ENCODE measurements around the gene NUP210.
A peak's percentile ranks its signal among the peaks of the same experiment; 100 is the strongest.

NUP210 gene

DNA sequence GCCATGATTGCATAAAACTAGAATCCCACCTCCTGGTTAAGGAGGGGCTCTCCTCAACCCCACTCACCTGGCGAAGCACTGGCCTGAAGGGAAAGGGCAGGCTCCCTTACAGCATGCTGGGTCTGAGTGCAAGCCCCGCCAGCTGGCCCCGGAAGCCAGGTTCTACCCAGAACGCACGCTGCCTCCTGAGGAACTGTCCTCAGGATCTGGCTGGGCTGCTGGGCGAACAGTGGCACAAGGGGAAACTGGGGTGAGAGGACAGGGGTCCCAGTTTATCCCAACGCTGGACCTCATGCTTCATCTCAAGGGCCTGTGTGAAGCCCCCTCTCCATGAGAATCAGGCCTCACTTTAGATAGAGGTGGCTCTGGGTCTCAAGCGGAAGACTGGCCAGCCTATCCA is 47.5 kb downstream of the NUP210 start:
- no peak for DNase-seq

DNA sequence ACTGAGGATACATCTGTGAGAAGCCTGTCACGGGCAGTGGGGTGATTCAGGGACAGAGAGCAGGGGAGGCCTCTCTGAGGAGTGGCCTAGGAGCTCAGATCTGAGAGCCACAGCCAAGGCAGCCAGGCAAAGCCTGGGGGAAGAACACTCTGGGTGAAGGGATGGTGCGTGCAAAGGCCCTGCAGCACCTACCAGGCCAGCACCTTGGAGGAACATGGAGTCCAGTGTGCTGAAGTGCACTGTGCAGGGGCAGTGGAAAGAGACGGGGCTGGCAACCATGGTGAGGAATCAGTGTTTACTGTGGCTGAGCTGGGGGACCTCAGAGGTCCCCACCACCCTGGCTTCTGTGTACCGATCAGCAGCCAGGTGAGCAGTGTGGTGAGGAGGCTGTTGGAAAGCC is 48.0 kb downstream of the NUP210 start:
- DNase-seq = no peak

DNA sequence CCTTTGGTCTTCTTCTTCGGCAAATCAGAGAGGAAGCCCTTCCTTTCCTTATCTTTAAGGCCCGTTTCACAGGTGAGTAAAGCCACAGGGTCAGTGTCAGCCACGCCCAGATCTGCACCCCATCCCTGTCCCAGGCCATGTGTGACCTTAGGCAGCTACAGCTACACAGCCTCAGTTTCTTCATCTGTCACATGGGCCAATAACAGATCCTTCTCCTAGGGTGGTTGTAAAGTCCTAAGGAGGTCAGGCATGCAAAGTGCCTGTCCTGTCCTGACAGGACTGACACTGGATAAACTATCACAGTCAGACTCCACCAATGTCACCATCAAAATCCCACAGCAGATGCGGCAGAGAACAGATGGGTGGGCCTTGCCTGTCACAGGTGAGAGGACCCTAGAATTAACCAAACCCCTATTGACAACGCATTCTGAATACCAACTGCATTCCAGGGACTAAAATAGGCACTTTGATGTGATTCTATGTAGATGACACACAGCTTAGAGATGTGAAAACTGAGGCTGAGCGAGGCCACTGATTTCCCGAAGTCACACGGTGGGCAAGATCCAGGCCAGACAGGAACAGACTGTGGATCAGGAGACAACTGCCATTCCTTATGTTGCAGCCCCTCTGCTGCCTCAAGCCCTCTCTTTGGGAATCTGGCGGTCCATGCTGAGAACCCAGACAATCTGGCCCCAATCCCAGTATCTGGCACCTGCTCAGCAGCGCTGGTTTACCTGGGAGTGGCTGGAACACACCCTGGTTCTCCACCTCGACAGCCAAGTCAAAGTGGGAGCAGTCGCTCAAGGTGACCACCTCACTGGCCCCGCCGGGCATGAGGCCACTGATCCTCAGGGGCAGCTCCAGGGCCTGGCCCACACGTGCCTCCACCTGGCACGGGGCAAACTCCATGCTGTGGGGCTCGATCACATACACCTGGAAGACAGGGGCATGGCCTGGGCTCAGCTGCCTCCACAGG is 48.7 kb downstream of the NUP210 start:
- no peak for DNase-seq

DNA sequence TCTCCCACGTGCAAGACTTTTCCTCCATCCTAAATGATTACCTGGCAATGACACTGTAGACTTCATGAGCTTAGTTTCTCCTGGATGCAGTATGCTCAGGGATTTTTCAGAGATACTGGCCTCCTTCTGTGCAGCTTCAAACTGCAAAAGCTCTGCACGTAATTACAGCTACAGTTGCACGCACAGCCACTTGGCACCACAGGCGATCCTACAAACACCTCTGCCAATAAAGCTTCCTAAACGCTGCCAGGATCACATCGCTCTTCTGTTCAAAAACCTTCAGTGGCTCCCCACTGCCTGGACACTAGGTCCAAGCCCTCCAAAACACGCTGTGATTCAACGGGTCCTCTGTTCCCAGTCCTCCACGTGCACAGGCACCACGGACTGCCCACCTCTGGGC is 49.5 kb downstream of the NUP210 start:
- DNase-seq = no peak

DNA sequence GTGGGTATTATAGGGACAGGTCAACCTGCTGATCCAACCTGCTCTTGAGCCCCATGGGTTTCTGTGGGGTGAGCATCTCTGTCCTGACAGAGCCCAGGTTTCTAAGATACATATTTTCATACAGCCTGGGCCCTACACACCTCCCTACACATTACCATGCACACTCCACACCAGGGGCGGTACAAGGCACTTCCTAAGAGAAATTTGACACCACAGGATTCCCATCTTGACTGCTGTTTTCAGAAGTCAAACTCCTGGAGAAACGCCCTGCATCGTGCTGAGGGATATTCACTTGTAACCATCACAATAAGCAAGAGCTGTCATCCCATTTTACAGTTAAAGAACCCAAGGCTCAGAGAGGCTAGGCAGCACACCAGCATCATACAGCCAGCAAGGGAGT is 50.1 kb downstream of the NUP210 start:
- DNase-seq = no peak

DNA sequence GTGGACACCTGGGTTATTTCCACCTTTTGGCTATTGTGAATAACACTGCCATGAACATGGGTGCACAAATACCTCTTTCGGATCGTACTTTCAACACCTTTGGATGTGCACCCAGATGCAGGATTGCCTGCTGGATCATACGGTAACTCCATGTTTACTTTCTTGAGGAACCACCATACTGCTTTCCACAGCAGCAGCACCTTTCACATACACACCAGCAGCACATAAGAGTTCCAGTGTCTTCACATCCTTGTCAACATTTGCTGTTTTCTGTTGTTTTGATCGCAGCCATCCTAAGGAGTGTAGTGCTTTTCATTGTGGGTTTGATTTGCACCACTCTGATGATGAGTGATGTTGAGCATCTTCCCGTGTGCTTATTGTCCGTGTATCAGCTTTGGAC is 51.3 kb downstream of the NUP210 start:
- no peak for DNase-seq

DNA sequence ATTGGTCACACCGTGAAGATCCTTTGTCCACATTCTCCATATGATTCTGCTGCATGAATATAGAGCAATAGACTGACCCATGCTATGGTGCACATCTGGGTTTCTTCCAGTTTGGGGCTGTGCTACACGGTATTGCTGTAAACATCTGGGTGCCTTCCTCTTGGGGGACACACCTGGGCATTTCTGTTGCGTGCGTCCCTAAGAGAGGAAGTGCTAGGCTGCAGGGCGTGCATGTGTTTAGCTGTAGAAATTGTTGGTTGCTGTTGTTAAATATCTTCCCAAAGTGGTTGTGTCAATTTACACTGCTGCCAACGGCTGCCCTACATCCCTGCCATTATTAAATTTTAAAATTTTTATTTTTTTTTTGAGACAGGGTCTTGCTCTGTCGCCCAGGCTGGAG is 52.4 kb downstream of the NUP210 start:
- no peak for DNase-seq

DNA sequence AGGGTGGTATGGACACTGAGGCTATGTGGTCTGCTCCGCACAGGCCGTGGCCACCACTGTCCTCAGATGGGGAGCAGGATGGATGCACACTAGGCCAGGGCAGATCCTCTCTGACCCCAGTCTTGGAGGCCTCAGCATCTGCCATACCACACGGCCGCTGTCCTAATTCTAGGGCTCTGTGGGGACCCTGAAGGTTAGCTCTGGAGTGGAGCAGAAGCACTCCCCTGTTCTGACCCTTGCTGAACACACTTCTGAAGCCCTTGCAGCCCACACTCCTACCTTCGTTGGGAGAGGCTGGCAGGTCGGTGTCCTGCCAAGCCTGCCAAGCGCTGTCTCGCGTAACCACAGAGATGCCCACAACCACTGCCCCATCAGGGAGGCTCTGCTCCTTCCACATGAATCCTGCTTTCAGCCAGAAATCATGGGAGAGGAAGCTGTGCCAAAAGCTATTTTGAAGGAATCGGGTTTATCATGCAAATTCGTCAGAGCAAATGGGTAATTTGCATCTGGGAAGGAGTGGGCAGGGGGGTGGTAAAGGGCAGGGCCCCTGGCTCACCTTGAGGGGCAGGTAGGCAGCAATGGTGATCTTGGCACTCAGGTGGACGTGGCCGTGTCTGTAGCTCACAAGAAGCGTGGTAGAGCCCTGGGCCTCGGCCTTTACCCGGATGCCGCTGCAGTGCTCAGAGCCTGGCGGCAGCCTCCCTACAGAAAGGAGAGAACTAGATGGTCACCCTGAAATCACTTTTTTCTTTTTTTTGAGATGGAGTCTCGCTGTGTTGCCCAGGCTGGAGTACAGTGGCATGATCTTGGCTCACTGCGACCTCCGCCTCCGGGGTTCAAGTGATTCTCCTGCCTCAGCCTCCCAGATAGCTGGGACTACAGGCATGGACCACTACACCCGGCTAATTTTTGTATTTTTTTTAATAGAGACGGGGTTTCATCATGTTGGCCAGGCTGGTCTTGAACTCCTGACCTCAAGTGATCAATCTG is 54.4 kb downstream of the NUP210 start:
- DNase-seq = no peak

DNA sequence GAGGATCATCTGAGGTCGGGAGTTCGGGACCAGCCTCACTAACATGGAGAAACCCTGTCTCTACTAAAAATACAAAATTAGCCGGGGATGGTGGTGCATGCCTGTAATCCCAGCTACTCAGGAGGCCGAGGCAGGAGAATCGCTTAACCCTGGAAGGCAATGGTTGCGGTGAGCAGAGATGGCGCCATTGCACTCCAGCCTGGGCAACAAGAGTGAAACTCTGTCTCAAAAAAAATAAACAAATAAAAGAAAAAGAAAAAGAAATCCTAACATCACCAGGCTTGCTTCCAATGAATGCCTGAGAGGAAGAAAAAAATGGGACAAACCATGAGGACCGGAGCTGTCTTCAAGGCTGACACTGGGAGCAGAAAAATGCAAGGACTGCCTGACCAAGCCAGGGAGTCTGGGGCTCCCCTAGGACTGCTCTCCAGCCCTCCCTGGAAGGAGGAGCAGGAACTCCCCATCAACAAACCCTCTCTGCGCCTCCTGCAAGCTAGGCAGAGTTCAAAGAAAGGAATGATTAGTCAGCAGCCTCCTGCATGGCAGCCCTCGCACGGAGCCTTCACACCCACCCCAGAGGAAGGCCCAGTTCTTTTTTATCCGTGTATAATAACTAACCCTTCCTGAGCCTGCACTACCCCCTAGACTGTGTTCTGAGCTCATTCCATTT is 55.4 kb downstream of the NUP210 start:
- no peak for DNase-seq

DNA sequence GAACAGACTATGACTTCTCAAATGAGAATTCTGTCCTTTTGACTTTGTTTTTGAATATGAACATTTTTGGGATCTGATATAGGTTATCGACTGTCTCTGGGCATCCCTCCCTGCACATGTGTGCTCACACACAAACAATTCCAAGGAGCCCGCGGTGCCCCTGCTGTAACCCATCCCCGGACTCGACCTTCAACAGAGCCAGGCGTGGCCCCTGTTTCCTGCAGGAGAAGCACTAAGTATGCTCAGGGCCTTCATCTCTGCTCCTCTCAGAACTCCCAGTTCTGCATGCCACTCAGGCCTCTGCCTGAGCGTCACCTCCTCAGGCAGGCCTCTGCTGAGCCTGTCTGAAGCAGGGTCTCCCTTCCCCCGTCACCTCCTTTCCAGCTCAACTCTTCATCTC is 57.6 kb downstream of the NUP210 start:
- DNase-seq = no peak

DNA sequence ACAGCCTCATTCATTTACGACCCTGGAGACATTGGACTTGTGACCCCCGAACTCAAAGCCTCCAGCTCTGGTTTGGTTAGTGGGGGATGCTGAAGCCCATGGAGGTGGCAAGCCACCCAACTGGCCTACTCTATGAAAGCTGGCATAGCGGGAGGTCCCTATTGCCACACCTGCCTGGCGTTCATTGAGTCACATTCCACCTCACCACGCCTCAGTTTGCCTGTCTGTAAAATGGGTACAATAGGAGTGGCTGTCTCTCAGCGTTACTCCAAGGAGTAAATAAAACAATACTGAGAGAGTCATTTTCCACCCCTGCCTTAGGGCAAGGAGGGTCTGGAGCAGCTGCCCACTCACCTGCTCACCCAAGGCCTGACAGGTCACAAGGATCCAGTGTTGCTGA is 60.2 kb downstream of the NUP210 start:
- no peak for DNase-seq

DNA sequence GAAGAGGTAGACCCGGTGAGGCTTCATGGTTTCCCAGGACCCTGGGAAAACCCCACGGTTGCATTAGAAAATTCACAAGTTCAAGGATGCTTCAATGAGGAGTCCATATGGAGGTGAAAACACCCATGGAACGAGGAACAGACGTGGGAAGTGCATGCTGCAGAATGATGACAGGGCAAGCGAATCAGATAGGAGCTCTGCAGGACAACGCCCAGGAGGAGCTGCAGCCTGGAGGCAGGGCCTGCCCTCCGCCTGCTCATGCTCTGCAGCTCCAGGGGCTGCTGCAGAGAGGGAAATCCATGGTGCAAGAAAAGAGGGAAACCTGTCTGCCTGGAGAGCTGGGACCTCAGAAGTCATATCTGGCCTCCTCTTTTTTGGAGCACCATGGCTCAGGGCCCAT is 61.5 kb downstream of the NUP210 start:
- no peak for DNase-seq

DNA sequence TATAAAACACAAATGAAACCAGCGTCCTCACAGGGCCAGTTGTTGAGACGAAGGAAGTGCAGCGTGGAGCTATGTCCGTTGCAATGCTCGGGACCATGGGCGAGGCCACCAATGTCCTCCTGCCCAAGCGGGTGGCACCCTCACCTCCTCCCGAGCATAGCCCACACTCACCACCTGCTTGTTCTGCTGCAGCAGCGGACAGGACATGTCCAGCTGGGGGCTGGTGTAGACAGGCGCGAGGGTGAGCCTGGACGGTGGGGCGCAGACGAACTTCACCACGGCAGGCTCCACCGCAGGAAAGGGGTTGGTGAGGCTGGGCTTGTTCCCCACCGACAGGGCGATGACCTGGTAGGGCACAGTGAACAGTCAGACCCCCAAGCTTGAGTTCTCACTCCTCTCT is 62.1 kb downstream of the NUP210 start:
- no peak for DNase-seq

DNA sequence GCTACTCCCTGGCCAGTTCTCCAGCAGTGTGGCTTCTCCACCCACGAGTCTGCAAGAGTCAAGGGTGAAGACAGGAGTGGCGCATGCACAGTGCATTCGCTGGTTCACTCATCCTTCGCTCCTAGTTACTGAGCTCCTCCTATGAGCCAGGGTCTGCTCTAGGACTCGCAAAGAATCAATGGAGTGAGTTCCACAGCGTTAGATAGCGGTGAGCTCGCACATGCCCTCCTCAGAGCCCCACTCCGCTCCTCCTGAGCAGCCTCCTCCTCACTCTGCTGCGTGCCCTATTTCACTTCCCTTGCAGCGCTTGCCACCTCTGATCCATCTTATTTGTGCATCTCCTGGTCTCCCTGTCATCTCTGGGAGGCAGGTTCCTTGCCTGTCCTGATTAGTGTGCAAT is 63.0 kb downstream of the NUP210 start:
- no peak for DNase-seq

DNA sequence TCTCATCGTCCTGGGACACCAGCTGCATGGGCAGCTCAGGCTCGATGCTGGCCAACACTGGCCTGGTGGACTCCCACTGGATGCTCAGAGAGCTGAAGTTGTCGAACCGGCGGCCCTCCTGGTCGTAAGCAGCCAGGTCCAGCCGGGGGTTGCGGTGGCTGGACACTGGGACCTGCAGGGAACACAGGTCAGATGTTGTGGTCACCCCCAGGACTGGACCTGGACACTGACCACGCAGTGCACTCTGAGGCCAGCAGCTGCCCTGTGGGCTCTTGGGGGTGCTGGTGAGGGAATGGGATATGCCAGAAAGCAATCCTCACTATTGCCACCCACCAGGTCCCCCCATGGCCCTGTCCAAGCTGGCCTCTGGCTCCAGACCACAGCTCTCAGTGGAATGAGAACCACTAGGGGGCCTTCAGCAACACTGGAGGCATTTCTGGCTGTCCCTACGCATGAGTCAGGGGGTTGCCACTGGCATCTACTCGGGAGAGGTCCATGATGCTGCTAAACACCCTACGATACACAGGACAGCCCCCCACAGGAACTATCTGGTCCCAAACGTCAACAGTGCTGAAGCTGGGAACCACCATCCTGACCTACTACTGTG is 66.1 kb downstream of the NUP210 start:
- DNase-seq = no peak

DNA sequence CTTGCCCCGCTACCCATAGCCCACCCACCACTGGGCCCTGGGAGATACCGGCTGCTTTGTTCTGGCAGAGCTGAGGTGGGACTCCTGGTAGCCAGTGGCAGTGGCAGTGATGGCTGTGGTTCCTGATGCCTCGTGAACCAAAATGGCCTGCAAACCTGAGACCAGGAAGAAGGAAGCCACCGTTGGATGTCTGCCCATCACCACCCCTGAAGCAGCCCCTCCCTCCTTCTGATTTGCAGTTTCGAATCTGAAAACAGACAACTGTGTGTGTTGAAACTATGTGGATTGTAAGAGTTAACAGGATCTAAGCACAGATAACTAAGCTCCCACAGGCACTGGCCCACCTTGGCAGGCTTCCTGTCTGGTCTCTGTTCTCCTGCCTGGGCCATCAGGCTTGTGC is 66.6 kb downstream of the NUP210 start:
- DNase-seq = no peak

DNA sequence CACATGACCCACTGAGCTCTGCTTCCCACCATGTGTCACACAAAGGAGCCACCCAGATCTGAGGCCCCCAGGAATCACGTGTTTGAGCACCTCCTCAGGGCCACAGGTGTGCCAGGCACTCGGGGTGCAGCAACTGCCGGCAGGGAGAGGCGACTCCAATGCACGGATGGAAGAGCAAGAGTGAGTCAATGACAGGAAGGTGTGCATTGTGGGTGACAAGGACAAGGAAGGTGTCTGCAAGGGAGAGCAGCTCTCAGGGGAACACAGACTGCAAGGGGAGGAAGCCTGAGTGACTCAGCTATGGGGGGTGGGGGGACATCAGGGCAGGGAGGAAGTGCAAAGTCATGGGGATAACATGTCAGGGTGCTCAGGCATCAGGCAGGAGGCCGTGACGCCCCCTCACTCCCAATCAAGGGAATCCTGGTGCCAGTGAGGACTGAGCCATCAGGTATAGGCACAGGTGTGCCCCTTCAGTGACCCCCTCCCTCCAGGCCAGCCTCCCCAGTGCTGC is 67.4 kb downstream of the NUP210 start:
- peak; percentile 61 for DNase-seq

DNA sequence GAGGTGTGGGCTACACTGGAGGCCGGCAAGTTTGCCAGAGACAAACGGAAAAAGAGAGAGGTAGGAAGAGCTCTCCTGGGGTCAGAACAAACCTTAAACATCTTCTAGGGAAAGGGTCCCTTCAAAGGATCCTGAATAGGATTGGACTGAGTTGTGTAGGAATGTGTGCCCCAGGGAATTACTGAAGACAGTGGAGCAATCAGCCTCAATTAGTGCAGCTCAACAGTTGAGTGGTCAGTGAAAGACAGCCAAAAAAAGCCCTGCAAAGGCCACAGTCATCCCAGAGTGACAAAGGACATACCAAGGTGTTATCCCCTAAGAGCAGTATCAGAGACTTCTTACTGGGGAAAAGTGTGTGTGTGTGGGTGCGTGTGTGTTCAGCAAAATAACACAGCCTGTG is 70.3 kb downstream of the NUP210 start:
- no peak for DNase-seq

DNA sequence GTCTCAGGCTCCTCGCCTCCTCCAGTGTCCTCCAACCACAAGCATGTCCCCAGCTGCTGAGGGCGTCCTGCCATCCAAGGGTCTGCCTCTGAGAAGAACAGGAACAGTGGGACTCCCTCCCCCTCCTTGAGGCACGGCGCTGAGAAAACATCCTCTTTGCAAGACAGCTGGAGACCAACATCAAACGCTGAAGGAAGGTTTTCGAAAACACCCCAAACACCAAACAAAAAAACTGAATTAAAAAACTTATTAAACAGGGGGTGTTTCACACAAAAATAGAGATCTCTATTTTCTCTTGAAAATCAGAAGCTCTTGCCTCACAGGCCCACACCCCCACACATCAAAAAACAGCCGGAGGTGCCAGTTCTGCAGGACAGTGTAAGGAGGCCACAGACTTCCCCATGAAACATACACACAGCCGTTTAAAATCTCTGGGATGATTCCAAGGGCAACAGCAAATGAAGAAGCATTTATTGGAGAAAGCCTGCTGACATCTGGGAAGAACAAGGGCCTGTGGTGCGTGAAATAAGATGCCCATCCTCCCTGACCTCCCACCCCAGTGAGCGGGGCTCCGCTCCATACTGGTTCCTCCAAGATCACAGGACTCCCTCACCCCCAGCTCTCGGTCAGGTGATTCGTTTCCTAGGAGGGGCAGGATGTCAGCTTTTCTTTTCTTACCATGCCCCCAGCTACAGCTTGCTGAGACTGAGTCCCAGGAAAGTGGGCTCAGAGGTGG is 71.3 kb downstream of the NUP210 start:
- DNase-seq = no peak

DNA sequence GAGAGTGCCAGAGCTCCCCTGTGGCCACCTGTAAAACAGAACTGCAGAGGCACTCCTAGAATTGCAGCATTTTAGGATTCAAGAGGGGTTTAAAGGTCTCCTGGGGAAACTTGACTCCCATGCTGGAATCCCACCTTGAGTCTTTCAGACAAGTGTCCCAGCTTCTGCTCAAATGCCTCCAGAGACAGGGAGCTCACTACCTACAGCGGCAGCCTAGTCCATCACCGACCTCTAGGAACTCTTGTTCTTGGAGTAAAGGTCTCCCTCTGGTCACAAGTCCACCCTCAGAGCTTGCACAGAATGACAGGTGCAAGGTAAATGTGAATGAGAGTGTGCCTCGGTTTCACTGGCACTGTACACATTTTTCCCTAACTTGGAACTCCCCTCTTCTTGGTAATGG is 72.0 kb downstream of the NUP210 start:
- DNase-seq = no peak

DNA sequence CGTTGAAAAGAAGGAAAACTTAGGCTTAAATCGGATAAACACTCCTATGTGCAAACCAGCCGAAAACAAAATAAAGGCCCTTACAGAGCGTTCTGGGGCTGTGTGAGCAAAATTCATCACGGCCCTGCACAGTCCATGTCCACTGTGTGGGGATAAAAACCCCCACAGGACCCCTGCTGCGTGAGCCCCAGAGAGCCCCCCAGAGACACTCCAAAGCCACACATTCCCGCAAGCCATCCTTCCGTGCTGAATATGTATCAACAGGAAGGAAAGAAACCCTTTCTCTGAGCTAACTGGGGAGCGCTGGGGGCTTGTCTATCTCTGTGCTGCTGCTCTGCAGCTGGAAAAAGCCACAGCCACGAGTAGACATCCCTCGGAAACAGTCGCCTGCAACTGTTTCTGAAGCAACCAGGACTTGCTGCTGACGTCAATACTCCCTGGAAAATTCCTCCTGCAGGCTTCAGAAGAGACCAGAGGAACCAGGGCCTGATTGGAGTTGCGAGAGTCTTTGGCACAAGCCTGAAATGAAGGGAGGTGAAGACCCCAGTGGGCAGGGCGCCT is 72.7 kb downstream of the NUP210 start:
- DNase-seq = no peak

All from stimulated activated CD4-positive, alpha-beta T cell treated with anti-CD3 and anti-CD28 coated beads, Interleukin-15, amount 100 ng/mL, for 24 hours (primary cell).